ENCODE data around the gene SLC13A2.

GRCh38 chr17:28492352-28493310, 19.2 kb downstream of the SLC13A2 start:
- TF ChIP-seq POLR2A (IDR thresholded peaks at IDR 0.05), result no peak
- TF ChIP-seq CTCF (IDR thresholded peaks at IDR 0.05), result no peak
- TF ChIP-seq POLR2AphosphoS5 (IDR thresholded peaks at IDR 0.05), result no peak

Measured in sigmoid colon (tissue), 4 donors.